ENCODE results near the gene RBM20. TPM values are rescaled to one million over a fixed set of nuclear protein-coding genes. Genes with fewer than 3 reads are reported as not detected.

RBM20 gene
- total and polyA plus RNA-seq, 2 experiments from 2014 or later = 0.05 to 0.17 TPM

DNA sequence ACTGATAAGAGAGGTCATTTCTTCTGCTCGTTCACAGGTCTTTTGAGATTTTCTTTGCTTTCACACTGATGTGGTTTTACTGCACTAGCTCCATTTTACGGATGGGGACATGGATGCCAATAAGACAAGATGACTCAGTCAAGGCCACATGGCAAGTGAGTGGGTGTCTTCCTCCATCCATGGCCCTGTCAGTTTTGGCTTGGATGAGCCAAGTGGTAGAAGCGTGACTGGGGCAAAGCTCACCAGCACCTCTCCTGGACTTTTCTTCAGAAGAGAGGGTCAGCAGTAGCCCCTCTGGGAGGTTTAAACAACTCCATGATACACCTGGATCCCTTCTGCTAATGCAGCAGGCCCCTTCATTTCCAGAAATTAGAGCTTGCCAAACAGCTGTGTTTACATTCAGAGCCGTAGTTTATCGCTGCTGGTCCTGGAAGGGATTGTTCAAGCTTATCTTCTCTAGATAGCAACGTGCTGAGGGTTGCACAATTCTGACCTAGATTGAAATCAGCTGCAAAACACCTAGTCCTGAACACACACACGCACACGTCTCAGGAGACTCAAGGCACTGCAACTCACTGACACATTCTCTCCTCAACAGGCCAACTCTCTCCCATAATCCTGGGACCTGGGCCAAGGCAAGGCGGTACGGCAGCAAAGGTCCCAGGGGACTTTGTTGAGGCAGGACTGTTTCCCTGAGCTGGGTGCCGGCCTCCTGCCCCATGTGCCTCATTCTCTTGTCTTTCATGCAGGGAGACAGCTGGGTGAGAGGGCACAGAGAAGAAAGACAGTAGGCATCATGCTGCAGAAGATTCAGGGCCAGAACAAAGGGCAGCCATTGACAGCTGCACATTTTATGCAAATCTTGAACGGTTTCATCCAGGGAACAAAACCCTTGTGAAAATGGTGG lies 213.4 kb downstream of the RBM20 start:
- no peaks in the 10 kb centered on the region for H3K9me3 Mint-ChIP-seq
- Histone ChIP-seq H2AFZ (no peak overlapping the region), H3K27me3 (ENCODE audit: insufficient read depth) (no peaks in the 10 kb centered on the region), H3K79me2 (replicated peaks; ENCODE audit: insufficient read depth) (no peaks in the 10 kb centered on the region), H4K20me1 (replicated peaks; ENCODE audit: insufficient read depth) (no peaks in the 10 kb centered on the region), H3K9me2 (ENCODE audit: insufficient read depth) (peaks cover 5% of the 10 kb centered on the region), H3F3A (replicated peaks; ENCODE audit: low read depth) (no peaks in the 10 kb centered on the region), H3K27ac (ENCODE audit: low read depth) (no peak overlapping the region), H3K4me2 (no peak overlapping the region), H3K4me3 (no peak overlapping the region), H3K4me1 (ENCODE audit: insufficient read depth) (no peaks in the 10 kb centered on the region), H3K36me3 (ENCODE audit: insufficient read depth) (no peaks in the 10 kb centered on the region)
- ATAC-seq = no peak
- no peaks in the 10 kb centered on the region for H3K36me3 Mint-ChIP-seq (ENCODE audit: low read depth)
- H3K4me1 Mint-ChIP-seq = no peaks in the 10 kb centered on the region
- TF ChIP-seq JUNB (IDR thresholded peaks at IDR 0.05; ENCODE audit: unreplicated experiment) = no peak
- TF ChIP-seq, protein P1, sequence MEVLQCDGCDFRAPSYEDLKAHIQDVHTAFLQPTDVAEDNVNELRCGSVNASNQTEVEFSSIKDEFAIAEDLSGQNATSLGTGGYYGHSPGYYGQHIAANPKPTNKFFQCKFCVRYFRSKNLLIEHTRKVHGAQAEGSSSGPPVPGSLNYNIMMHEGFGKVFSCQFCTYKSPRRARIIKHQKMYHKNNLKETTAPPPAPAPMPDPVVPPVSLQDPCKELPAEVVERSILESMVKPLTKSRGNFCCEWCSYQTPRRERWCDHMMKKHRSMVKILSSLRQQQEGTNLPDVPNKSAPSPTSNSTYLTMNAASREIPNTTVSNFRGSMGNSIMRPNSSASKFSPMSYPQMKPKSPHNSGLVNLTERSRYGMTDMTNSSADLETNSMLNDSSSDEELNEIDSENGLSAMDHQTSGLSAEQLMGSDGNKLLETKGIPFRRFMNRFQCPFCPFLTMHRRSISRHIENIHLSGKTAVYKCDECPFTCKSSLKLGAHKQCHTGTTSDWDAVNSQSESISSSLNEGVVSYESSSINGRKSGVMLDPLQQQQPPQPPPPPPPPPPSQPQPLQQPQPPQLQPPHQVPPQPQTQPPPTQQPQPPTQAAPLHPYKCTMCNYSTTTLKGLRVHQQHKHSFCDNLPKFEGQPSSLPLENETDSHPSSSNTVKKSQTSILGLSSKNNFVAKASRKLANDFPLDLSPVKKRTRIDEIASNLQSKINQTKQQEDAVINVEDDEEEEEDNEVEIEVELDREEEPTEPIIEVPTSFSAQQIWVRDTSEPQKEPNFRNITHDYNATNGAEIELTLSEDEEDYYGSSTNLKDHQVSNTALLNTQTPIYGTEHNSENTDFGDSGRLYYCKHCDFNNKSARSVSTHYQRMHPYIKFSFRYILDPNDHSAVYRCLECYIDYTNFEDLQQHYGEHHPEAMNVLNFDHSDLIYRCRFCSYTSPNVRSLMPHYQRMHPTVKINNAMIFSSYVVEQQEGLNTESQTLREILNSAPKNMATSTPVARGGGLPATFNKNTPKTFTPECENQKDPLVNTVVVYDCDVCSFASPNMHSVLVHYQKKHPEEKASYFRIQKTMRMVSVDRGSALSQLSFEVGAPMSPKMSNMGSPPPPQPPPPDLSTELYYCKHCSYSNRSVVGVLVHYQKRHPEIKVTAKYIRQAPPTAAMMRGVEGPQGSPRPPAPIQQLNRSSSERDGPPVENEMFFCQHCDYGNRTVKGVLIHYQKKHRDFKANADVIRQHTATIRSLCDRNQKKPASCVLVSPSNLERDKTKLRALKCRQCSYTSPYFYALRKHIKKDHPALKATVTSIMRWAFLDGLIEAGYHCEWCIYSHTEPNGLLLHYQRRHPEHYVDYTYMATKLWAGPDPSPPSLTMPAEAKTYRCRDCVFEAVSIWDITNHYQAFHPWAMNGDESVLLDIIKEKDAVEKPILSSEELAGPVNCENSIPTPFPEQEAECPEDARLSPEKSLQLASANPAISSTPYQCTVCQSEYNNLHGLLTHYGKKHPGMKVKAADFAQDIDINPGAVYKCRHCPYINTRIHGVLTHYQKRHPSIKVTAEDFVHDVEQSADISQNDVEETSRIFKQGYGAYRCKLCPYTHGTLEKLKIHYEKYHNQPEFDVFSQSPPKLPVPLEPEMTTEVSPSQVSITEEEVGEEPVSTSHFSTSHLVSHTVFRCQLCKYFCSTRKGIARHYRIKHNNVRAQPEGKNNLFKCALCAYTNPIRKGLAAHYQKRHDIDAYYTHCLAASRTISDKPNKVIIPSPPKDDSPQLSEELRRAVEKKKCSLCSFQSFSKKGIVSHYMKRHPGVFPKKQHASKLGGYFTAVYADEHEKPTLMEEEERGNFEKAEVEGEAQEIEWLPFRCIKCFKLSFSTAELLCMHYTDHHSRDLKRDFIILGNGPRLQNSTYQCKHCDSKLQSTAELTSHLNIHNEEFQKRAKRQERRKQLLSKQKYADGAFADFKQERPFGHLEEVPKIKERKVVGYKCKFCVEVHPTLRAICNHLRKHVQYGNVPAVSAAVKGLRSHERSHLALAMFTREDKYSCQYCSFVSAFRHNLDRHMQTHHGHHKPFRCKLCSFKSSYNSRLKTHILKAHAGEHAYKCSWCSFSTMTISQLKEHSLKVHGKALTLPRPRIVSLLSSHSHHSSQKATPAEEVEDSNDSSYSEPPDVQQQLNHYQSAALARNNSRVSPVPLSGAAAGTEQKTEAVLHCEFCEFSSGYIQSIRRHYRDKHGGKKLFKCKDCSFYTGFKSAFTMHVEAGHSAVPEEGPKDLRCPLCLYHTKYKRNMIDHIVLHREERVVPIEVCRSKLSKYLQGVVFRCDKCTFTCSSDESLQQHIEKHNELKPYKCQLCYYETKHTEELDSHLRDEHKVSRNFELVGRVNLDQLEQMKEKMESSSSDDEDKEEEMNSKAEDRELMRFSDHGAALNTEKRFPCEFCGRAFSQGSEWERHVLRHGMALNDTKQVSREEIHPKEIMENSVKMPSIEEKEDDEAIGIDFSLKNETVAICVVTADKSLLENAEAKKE (CRISPR knock-in tag; IDR thresholded peaks at IDR 0.05) = no peak
- TF ChIP-seq POLR2AphosphoS5 (IDR thresholded peaks at IDR 0.05; ENCODE audit: low read depth) = no peak
- TF ChIP-seq EZH2 (IDR thresholded peaks at IDR 0.05; ENCODE audit: low read depth, unreplicated experiment) = no peak
- TF ChIP-seq ZNF114 (CRISPR knock-in tag; IDR thresholded peaks at IDR 0.05) = no peak
- no peak for TF ChIP-seq EZH2phosphoT487 (IDR thresholded peaks at IDR 0.05; ENCODE audit: unreplicated experiment)
- no peak for DNase-seq (ENCODE audit: low spot score)
- peaks cover 2% of the 10 kb centered on the region for H3K27me3 Mint-ChIP-seq (ENCODE audit: insufficient read depth, low read depth, poor library complexity)
- no peak overlapping the region for H3K4me3 Mint-ChIP-seq
- H3K27ac Mint-ChIP-seq = no peak overlapping the region

Measured in GM23338 (cell line).